H9 (cell line): ENCODE measurements around the gene CFAP299. TPM values are rescaled to one million over a fixed set of nuclear protein-coding genes. Genes with fewer than 3 reads are reported as not detected.
A peak's percentile ranks its signal among the peaks of the same experiment; 100 is the strongest.

Experiments used
- DNase-seq: peaks from one replicate; pipeline ENCODE4 v3.0.0-alpha.2; 2017
- H2AFZ ChIP-seq: one replicate; pipeline ENCODE4 v1.6.1; 2013; ENCODE audit warnings: mild to moderate bottlenecking, low read length, control low read depth, moderate library complexity
- H2AK5ac ChIP-seq: 2 replicates; pipeline ENCODE4 v1.6.1; 2013; ENCODE audit warnings: low read length, control low read depth, mixed read lengths; ENCODE audit not compliant: insufficient read length
- H2BK120ac ChIP-seq: one replicate; pipeline ENCODE4 v1.6.1; 2013; ENCODE audit warnings: low read depth, mild to moderate bottlenecking, low read length, control low read depth, inconsistent platforms; ENCODE audit not compliant: poor library complexity, severe bottlenecking
- H2BK12ac ChIP-seq: 2 replicates; pipeline ENCODE4 v1.6.1; 2013; ENCODE audit warnings: low read length, control low read depth, mixed read lengths, low read depth; ENCODE audit not compliant: insufficient read length
- H2BK15ac ChIP-seq: 2 replicates; pipeline ENCODE4 v1.6.1; 2013; ENCODE audit warnings: low read depth, low read length, control low read depth
- H2BK20ac ChIP-seq: one replicate; pipeline ENCODE4 v1.6.1; 2013; ENCODE audit warnings: low read depth, mild to moderate bottlenecking, low read length, control low read depth, inconsistent platforms; ENCODE audit not compliant: poor library complexity, severe bottlenecking
- H2BK5ac ChIP-seq: 2 replicates; pipeline ENCODE4 v1.6.1; 2013; ENCODE audit warnings: low read length, control low read depth, mixed read lengths; ENCODE audit not compliant: insufficient read length
- H3K14ac ChIP-seq: 2 replicates; pipeline ENCODE4 v1.6.1; 2013; ENCODE audit warnings: low read length, control low read depth; ENCODE audit not compliant: insufficient read depth
- H3K18ac ChIP-seq: 2 replicates; pipeline ENCODE4 v1.6.1; 2013; ENCODE audit warnings: low read depth, mild to moderate bottlenecking, mixed read lengths, low read length, control low read depth; ENCODE audit not compliant: insufficient read length
- H3K23ac ChIP-seq: 2 replicates; pipeline ENCODE4 v1.6.1; 2013; ENCODE audit warnings: low read length, control low read depth, mixed read lengths, low read depth; ENCODE audit not compliant: insufficient read length
- H3K23me2 ChIP-seq: 2 replicates; pipeline ENCODE4 v1.6.1; 2013; ENCODE audit warnings: low read depth, mild to moderate bottlenecking, mixed read lengths, low read length, control low read depth; ENCODE audit not compliant: insufficient read length, poor library complexity, severe bottlenecking
- H3K27ac ChIP-seq: 2 replicates; pipeline ENCODE4 v1.5.1; 2013; ENCODE audit warnings: low read length, control low read depth, mixed read lengths, low read depth; ENCODE audit not compliant: insufficient read length
- H3K27me3 ChIP-seq: 2 replicates; pipeline ENCODE4 v1.6.1; 2013; ENCODE audit warnings: low read length, control low read depth, inconsistent platforms; ENCODE audit not compliant: insufficient read depth
- H3K4ac ChIP-seq: 2 replicates; pipeline ENCODE4 v1.6.1; 2013; ENCODE audit warnings: low read depth, mild to moderate bottlenecking, control low read depth, inconsistent platforms, low read length, moderate library complexity
- H3K4me1 ChIP-seq: 2 replicates; pipeline ENCODE4 v1.6.1; 2013; ENCODE audit warnings: low read length, control low read depth, inconsistent platforms; ENCODE audit not compliant: insufficient read depth
- H3K4me2 ChIP-seq: 2 replicates; pipeline ENCODE4 v1.6.1; 2013; ENCODE audit warnings: low read length, control low read depth, mixed read lengths; ENCODE audit not compliant: insufficient read length, insufficient read depth
- H3K56ac ChIP-seq: 2 replicates; pipeline ENCODE4 v1.6.1; 2013; ENCODE audit warnings: low read depth, mild to moderate bottlenecking, mixed read lengths, low read length, control low read depth; ENCODE audit not compliant: insufficient read length
- H3K79me1 ChIP-seq: 2 replicates; pipeline ENCODE4 v1.6.1; 2013; ENCODE audit warnings: low read depth, mild to moderate bottlenecking, moderate library complexity, low read length, control low read depth, inconsistent platforms; ENCODE audit not compliant: insufficient read depth, poor library complexity, severe bottlenecking
- H3K79me2 ChIP-seq: 2 replicates; pipeline ENCODE4 v1.6.1; 2013; ENCODE audit warnings: low read length, control low read depth, inconsistent platforms; ENCODE audit not compliant: insufficient read depth
- H3K9ac ChIP-seq: 2 replicates; pipeline ENCODE4 v1.6.1; 2013; ENCODE audit warnings: low read length, control low read depth, mixed read lengths; ENCODE audit not compliant: insufficient read length; ENCODE audit errors: extremely low read depth
- H3K9me3 ChIP-seq: one replicate; pipeline ENCODE4 v1.6.1; 2013; ENCODE audit warnings: low read depth, low read length, inconsistent platforms; ENCODE audit not compliant: control insufficient read depth
- H3T11ph ChIP-seq: one replicate; pipeline ENCODE4 v1.6.1; 2013; ENCODE audit warnings: mild to moderate bottlenecking, low read length, control low read depth, inconsistent platforms
- H4K20me1 ChIP-seq: one replicate; pipeline ENCODE4 v1.6.1; 2013; ENCODE audit not compliant: control insufficient read depth, insufficient read length, insufficient read depth
- H4K5ac ChIP-seq: 2 replicates; pipeline ENCODE4 v1.6.1; 2013; ENCODE audit warnings: low read depth, mild to moderate bottlenecking, mixed read lengths, low read length, control low read depth; ENCODE audit not compliant: insufficient read length
- H4K8ac ChIP-seq: replicated peaks from 2 replicates; pipeline ENCODE4 v1.6.1; 2013; ENCODE audit warnings: low read length, control low read depth, mixed read lengths, low read depth; ENCODE audit not compliant: insufficient read length
- H4K91ac ChIP-seq: 2 replicates; pipeline ENCODE4 v1.6.1; 2013; ENCODE audit warnings: low read depth, mild to moderate bottlenecking, moderate library complexity, mixed read lengths, low read length, control low read depth; ENCODE audit not compliant: insufficient read length
- H3K27ac Mint-ChIP-seq, 3 experiments: 2 replicates in 2 of 3; 3 replicates in 1 of 3; pipeline ENCODE4 v1.8.0; 2020 to 2021; ENCODE audit warnings: mixed read lengths in 3 of 3, mild to moderate bottlenecking in 1 of 3, moderate library complexity in 1 of 3
- H3K27me3 Mint-ChIP-seq: 2 replicates; pipeline ENCODE4 v1.8.0; 2021; ENCODE audit warnings: low read depth, mild to moderate bottlenecking, moderate library complexity, mixed read lengths
- H3K36me3 Mint-ChIP-seq, 3 experiments: 2 replicates in 2 of 3; 3 replicates in 1 of 3; pipeline ENCODE4 v1.8.0; 2020 to 2021; ENCODE audit warnings: low read depth in 3 of 3, mixed read lengths in 3 of 3; ENCODE audit not compliant: insufficient read depth in 1 of 3
- H3K4me1 Mint-ChIP-seq, 2 experiments: 2 replicates each; pipeline ENCODE4 v1.8.0; 2020; ENCODE audit warnings: mixed read lengths in 2 of 2
- H3K4me3 Mint-ChIP-seq, 2 experiments: 2 replicates in 1 of 2; 3 replicates in 1 of 2; pipeline ENCODE4 v1.8.0; 2020 to 2021; ENCODE audit warnings: mild to moderate bottlenecking in 2 of 2, mixed read lengths in 2 of 2, moderate library complexity in 1 of 2
- H3K9me3 Mint-ChIP-seq, 2 experiments: 2 replicates in 1 of 2; 3 replicates in 1 of 2; pipeline ENCODE4 v1.8.0; 2020; ENCODE audit warnings: mild to moderate bottlenecking in 2 of 2, mixed read lengths in 2 of 2, moderate library complexity in 1 of 2
- WGBS: extraction: QIAGEN DNeasy Blood & Tissue Kit; methylation state at CpG from one replicate; pipeline ENCODE4 v1.1.7; 2013; ENCODE audit warnings: missing lambda C conversion rate, low lambda C conversion rate, mixed read lengths; ENCODE audit not compliant: insufficient read length; ENCODE audit errors: extremely low coverage; 5-methylcytosine and 5-hydroxymethylcytosine counted together
- total RNA-seq: library from RNA; stranded (reverse); gene quantifications from 2 replicates; pipeline ENCODE4 v1.2.1, GENCODE V29; 2021
- TF ChIP-seq, protein P1 (sequence below): fragments of 200-600 bp; sonication (generic); conservative IDR thresholded peaks from 3 replicates; pipeline ENCODE4 v1.8.0; 2021; ENCODE audit warnings: antibody characterized with exemption, mild to moderate bottlenecking

CFAP299 gene
- total RNA-seq, 1 experiment from 2014 or later: not detected

DNA sequence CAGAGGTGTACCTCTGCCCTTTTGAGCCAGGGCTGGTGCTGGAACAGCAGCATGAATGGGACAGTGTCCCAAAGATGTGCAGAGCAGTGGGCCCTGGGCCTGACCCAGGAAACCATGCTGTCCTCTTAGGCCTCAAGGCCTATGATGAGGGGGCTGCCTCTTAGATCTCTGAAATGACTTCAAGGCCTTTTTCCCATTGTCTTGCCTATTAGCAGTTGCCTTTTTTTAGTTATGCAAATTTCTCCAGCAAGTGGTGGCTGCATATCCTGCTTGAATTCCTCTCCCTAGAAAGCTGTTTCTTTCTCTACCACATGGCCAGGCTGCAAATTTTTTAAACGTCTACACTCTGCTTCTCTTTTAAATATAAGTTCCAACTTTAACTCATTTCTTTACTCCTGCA is 160.3 kb downstream of the CFAP299 start:
- no peak overlapping the region for H4K5ac ChIP-seq
- H3K27ac ChIP-seq: no peak overlapping the region
- H2AK5ac ChIP-seq: no peak overlapping the region
- H3K36me3 Mint-ChIP-seq: peaks cover 28 to 44% (median 29%) of the 10 kb centered on the region in 3 experiments
- no CpG with 5 or more reads among the region's 1 CpG for WGBS
- no peak overlapping the region for H2BK15ac ChIP-seq
- H3K4me2 ChIP-seq: no peak overlapping the region
- no peak overlapping the region for H2BK120ac ChIP-seq
- peaks cover 36 to 38% of the 10 kb centered on the region in 2 experiments for H3K9me3 Mint-ChIP-seq
- 0 out of 2 replicates have a peak, but pooled peaks cover 1% of the 10 kb centered on the region for H3K27me3 Mint-ChIP-seq
- H3K56ac ChIP-seq: no peak overlapping the region
- H3K79me1 ChIP-seq: no peaks in the 10 kb centered on the region
- H3T11ph ChIP-seq: no peak overlapping the region
- H3K14ac ChIP-seq: no peak overlapping the region
- H3K4me3 Mint-ChIP-seq: no peak overlapping the region
- H3K9ac ChIP-seq: no peak overlapping the region
- H3K27me3 ChIP-seq: no peaks in the 10 kb centered on the region
- peaks cover 25 to 29% of the 10 kb centered on the region in 2 experiments for H3K4me1 Mint-ChIP-seq
- H2AFZ ChIP-seq: no peak overlapping the region
- TF ChIP-seq, protein P1, sequence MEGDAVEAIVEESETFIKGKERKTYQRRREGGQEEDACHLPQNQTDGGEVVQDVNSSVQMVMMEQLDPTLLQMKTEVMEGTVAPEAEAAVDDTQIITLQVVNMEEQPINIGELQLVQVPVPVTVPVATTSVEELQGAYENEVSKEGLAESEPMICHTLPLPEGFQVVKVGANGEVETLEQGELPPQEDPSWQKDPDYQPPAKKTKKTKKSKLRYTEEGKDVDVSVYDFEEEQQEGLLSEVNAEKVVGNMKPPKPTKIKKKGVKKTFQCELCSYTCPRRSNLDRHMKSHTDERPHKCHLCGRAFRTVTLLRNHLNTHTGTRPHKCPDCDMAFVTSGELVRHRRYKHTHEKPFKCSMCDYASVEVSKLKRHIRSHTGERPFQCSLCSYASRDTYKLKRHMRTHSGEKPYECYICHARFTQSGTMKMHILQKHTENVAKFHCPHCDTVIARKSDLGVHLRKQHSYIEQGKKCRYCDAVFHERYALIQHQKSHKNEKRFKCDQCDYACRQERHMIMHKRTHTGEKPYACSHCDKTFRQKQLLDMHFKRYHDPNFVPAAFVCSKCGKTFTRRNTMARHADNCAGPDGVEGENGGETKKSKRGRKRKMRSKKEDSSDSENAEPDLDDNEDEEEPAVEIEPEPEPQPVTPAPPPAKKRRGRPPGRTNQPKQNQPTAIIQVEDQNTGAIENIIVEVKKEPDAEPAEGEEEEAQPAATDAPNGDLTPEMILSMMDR: no peak
- H4K91ac ChIP-seq: no peak overlapping the region
- peak; percentile 42 for DNase-seq
- no peak overlapping the region for H3K18ac ChIP-seq
- no peak overlapping the region for H2BK20ac ChIP-seq
- H3K79me2 ChIP-seq: no peaks in the 10 kb centered on the region
- H2BK5ac ChIP-seq: no peak overlapping the region
- H3K9me3 ChIP-seq: peaks cover 10% of the 10 kb centered on the region
- no peak overlapping the region for H3K4ac ChIP-seq
- H4K8ac ChIP-seq: no peak overlapping the region
- no peaks in the 10 kb centered on the region for H4K20me1 ChIP-seq
- H3K23ac ChIP-seq: no peak overlapping the region
- no peak overlapping the region for H2BK12ac ChIP-seq
- H3K4me1 ChIP-seq: no peaks in the 10 kb centered on the region
- H3K23me2 ChIP-seq: no peaks in the 10 kb centered on the region
- peak overlapping the region in 2 of 3 experiments; percentile 16 to 29; a peak in 5 of 7 replicates for H3K27ac Mint-ChIP-seq
